AG20443 (cell line): Measurements from ENCODE around the gene RFFL.
"Not testable (repeated sequence)": the region's sequence is repeated elsewhere in the genome, so short reads cannot be mapped to it uniquely, and the experiment has no call there.

Experiments
- DNase-seq: peaks from one replicate; pipeline ENCODE4 v3.0.0; 2012; ENCODE audit warnings: low spot score, mixed read lengths

RFFL gene

DNA sequence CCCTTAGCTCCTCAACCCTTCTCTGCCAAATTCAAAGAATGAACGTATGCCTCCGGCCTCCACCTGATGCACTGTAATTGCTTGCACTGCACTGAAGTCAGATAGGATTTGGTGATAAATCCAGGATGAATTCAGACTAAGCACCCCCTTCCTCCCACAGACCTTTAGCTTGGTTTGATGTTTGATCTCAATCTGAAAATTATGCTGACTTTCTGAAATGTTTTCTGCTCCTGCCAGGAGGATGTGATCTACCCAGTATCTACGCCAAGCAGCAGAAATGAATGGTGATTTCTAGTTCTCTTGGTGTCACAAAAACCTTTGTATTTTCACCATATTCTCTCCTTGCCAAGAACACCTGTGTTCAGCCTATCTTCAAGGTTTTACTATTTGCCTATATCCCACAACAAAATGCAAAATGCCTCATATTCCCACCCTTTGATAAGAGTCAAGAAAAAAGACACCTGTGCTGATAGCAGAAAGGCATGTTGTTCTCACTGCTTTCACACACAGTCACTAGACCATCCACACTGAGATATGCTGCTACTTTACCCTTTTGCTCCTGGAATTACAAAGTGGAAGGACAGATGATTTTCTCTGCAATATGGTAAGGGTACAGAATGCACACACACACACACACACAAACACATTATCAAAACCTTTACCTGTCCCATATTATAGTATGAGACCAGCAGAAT is 14.7 kb downstream of the RFFL start:
- DNase-seq = no peak

DNA sequence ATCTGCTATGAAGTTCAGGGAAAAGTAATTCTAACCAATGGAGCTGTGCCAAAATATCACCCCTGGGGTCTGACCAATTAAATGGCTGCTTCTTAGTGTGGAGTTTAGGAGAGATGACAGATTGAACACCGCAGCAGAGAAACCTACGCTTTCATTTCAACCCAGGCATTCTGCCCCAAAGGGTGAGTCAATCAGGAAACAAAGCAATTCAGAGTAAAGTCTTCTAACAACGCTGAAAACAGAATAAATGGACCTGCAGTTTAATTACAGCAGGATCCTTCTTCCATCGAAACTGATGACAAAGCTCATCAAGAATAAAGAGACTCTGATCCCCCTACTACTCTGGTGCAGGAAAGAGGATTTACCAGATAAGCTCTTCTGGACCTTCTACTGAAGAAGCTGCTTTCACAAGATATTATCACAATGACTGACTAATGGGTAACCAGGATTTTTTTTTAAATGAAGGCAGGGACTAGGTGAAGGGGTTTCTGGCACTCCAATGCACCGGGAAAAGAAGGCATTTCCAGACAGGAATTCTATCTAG is 16.7 kb downstream of the RFFL start:
- DNase-seq = no peak

DNA sequence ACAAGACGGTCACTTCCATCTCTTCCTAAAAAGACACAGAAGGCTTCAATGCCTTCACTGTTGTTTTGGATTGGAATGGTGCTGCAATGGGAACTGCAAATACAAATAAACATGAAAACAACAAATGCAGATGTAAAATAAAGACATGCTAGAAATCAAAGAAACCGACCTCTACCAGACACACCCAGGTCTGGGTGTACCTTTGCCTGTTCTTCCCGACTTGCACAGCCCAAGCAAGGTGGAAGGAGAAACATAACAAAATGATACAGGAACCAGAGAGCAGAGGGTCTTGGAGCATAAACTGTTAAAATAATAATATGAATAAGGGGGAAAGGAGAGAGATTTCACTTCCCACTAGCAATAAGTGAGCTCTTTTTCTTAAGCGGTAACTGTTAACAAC is 17.3 kb downstream of the RFFL start:
- no peak for DNase-seq

DNA sequence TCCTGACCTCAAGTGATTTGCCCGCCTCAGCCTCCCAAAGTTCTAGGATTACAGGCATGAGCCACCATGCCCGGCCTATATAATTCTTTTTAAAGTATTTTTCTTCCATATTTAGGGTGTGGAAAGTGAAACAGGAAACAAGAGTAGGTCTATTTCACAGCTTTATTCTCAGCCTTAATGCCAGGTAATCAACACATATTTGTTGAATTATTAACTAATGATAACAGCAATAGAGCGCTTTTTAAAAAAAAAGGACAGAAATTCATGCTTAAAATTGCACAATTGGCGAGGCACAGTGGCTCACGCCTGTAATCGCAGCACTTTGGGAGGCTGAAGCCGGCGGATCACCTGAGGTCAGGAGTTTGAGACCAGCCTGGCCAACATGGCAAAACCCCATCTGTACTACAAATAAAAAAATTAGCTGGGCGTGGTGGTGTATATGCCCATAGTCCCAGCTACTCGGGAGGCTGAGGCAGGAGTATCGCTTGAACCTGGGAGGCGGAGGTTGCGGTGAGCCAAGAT is 18.0 kb downstream of the RFFL start:
- not testable (repeated sequence) for DNase-seq

DNA sequence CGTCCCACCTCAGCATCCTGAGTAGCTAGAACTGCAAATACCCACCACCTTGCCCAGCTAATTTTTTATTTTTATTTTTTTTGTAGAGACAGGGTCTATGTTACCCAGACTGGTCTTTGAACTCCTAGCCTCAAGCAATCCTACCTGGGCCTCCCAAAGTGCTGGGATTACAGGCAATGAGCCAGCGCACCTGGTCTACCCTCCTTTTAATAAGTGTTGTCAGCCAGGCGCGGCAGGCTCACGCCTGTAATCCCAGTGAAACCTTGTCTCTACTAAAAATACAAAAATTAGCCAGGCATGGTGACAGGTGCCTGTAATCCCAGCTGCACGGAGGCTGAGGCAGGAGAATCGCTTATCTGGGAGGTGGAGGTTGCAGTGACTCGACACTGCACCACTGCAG is 19.3 kb downstream of the RFFL start:
- no peak for DNase-seq

DNA sequence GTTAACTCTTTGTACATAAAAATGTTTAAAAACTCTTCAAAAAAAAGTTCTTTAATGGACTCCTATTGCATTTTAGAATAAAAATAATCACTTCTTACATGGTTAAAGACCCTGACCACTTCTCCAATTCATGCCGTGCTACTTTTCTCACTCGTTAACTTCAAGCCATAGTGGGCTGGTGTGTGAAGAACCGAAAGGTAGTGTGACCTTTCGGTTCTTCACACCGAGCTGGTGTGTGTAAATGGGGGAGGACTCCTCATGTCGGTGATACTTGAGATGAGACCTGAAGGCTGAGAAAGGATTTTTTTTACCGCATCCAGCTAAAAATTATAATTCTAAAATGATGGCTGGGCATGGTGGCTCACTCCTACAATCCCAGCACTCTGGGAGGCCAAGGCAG is 22.1 kb downstream of the RFFL start:
- no peak for DNase-seq

DNA sequence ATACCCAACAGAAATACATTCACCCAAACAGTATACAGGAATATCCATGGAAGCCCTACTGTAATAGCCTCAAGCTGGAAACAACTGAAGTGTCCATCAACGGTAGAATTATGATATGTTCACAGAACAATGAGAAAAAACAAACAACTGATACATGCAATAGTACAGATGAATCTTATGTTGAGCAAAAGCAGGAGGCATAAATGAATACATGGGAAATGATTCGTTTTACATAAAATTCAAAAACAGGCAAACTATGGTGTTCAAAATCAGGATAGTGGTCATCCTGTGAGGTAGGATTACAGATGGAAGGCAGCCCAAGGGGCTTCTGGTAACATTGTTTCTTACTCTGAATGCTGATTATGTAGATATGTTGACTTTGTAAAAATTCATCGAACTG is 25.1 kb downstream of the RFFL start:
- no peak for DNase-seq

DNA sequence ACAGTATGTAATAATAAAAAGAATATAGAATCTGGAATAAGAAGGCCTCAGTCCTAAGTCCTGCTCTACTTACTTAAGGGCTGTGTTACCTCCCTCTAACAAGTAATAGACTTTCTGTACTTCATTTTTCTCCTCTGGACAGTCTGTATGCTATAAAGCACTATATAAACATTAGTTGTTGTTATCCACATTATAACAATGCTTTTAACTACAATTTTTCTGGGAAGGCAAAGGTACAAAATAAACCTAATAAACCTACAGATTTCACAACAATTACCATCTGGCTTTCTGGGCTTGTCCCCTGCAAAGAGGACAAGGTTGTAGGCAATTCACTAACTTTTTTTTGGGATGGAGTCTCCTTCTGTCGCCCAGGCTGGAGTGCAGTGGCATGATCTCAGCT is 32.7 kb downstream of the RFFL start:
- DNase-seq = no peak

DNA sequence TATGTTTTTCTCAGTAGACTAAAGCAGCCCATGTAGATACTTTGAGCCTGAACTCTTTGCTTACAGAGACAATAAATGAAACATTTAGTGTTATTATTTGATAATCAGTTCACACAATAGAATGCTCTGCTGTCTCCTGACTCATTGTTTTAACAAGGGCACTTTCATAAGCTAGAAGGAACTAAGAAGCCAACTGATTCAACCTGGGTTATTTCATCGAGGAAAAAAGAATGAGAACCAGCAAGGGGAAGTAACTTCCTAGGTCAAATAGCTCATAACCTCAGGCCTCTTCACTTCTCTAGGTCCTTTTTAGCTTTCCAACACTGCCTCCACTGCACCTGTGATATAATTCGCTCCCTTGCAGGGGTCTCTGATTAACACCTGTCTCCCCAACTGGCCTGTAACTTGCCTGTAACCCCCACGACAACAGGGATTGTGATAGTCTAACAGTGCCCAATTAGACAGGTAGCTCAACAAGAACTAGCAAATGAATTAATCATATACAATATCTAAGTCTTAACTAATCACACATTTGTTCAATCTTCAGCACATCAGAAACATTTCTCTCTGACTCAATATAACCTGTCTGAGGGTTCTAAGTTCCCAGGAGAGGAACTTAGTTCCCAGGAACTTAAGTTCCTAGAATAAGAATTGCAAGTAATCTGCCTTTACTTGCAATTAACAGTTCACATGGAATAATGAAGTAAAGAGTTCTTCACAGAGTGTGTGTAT is 34.8 kb downstream of the RFFL start:
- DNase-seq = no peak

DNA sequence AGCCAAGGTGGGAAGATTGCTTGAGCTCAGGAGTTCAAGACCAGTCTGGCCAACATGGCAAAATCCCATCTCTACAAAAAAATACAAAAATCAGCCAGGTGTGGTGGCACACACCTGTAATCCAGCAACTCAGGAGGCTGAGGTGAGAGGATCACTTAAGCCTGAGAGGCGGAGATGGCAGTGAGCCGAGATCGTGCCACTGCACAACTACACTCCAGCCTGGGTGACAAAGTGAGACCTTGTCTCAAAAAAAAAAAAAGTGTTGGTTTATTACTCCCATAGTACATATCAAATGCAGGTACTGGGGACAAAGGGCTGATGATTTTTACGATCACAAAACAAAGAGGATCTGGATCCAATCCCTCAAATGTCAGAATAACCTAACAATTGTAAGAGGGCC is 35.4 kb downstream of the RFFL start:
- DNase-seq = not testable (repeated sequence)

DNA sequence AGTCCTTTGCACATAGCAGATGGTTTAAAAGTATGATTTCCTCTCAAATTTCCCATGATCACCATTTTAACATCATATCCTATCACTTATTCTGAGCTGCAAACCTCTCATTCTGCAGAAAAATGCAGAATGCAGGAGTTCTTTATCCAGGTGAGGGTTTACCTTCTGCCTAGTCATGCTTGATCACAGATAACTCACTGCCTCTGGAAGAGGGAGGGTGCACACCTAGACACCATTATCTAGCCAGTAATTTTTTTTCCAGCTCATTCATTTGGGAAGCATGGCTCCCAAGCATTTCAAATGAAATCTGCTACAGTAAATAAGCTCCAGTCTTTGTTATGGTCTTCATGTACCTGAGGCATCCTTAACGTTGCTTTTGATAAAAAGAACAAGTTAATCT is 38.0 kb downstream of the RFFL start:
- no peak for DNase-seq

DNA sequence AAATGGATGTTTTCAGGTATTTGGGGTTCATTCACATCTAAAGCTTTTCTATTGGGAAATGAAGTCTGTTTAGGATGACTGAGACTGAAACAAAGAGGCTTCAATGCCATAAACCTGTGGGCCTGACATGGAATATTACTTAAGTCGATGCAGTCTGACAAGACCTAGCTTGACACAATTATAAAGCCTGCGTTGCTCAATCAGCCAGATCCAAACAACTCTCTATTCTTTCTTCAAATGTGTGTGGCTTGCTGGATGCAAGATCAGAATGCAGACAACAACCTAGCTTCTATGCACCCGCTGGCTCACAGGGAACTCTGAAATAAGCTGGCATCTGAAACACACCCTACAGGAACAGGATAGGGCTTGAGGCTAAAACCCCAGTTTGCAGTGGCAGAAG is 40.0 kb downstream of the RFFL start:
- no peak for DNase-seq

DNA sequence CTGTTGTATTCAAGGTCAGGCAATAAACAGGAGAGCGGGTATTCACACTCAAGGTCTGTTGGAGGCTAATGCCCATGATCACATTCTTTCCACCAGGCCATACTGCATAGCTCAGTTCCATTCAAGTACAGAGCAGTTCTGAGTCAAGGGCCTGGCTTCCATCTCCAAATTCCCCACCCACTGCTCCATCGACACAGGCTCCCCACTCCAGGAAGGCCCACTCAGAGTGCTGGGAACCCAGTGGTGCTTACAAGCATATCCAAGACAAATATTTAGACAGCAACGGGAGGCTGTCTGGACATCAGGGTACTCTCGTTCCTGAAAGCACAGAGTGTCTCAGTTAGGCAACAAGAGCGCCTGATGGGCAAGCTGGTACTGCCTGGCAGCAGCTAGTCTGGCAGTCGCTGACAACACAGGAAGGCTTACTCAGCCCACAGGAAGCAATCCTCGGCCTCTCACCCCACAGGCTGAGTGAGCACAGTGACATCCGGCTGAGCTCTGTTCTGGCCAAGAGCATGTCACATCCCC is 40.9 kb downstream of the RFFL start:
- peak; percentile 87 for DNase-seq

DNA sequence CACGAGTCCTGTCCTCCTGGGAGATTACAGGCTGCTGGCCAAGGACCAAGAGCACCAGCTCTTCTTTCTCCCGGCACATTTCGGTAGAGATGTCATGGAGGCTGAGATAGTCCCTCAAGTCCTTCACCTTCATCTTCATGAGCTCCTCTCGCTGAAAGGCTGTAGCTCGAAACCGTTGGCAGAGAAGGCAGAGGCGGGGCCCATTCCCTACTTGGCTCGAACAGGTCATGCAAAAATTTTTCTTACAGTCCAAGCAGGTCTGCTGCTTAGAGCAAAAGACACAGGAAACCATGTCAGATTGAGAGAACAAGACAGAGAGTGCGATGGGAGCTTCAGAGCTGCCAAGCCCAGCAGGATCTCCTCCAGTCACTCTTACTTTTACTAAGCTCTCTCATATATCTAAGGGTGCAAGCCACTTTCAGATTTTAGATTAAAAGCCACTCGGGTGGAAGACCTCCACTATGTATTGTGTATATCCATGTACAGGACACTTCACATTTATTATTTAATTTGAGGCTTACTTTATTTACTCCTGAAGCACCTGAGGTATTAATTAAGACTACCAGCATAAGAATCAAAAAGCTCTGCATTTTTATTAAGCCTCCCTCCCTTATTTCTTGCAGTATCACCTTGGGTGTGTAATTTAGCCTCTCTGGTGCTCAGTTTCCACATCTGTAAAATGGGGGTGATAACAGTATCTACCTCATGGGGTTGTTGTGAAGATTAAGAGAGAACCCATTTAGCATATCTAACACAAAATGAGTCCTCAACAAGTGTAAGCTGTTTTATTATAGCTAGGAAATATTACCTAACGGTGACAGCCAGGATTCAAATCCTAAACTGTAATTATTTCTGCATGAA is 41.8 kb downstream of the RFFL start:
- no peak for DNase-seq

DNA sequence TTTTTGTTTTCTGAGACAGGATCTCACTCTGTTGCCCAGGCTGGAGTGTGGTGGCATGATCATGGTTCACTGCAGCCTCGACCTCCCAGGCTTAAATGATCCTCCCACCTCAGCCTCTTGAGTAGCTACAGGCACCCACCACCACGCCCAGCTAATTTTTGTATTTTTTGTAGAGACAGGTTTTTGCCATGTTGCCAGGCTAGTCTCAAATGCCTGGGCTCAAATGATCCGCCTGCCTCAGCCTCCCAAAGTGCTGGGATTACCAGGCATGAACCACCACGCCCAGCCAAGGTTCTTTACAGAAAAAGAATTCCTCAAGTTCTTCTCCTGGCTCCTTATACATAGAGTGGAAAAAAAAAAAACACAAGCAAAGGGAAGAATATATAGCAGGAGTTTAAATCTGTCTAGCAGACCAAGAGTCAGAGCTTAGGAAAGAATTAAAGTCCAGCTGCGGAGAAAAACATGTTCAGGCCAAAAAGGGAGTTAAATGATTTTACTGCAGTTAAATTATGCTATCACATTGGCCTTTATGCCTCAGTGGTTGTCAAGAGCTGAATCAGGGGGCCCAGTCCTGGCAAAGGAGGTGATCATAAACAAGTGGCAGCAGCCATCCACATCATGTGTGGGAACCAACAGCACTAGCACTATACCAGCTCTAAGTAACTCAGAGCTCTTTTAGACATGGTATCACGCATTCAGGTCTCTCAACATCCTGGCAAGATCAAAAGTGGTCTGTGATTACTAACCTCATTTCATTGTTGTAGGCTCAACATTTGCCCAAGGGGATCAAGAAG is 43.9 kb downstream of the RFFL start:
- DNase-seq = no peak

DNA sequence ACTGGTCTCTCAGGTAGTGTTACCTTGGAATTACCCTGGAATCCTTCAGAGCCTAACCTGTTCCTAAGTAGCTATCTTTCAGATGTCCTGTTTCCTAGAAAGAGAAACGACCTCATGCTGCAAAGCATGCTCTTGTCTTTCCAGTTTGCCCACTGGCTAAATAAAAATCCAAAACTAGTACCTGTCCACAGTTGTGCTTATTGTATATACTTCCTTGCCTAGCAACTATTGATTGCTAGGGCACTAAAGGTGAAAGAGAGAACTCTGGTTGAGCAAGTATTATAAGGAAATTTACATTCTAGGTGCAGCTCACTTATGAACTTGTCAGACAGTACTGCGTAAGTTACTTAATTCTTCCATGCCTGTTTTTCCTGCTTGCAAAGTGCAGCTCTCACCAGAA is 44.7 kb downstream of the RFFL start:
- DNase-seq = no peak

DNA sequence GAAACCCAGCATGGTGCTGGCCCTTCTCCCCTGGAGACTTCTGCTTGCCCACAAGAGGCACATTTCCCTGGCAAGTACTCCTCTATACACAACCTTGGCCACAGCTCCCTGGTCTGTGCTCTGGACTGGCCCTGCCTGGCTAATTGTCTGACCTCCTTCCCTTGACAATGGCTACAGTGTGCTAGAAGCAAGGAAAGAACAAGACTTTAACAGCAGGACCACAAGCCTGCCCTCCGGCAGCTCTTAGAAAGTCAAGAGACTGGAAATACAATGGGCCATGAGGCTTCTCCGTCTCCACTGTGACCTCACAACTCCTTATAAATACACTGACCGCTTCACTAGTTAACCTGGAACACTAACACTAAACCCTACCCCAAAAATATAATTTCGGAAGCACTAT is 46.5 kb downstream of the RFFL start:
- DNase-seq = no peak

DNA sequence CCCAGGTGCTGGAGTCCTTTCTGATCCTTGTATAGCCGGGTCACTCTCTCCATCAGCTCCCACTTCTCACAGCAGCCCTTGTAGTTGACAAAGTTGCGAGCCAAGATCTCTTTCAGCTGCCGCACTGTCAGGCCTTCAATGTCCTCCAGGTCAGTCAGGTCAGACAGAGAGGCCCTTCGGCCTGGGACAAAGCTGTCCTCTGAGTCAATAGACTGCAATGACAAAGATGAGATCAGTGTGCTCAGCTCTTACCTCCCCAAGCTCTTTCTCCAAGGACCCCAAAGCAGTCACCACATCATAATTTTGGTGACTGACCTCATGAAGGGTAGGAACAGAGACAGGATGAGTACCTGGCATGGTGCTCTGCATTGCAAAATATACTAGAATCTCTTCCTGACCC is 47.1 kb downstream of the RFFL start:
- no peak for DNase-seq

DNA sequence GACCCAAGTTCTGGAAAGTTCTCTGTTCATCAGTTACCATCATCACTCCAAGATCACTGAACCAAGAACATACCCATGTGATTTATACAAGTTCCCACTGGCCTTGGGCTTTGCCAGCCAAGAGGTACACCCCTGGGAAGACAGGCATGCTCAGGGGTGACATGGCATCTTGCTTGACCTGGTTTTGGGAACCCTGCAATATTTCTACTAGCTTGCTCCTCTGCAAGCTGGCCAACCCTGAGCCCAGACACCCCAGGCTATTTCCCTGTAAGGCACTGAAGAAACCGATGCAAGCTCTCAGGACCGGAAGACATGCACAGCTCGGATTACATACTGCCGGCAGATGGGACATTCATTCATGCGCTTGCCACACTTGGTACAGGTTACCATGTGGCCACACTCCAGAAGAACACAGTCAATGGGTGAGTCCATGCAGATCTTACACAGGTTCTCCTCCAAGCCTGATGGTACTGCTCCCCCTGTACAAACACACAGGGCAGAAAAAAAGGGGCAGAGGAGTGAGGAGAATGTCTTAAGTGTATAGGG is 51.8 kb downstream of the RFFL start:
- no peak for DNase-seq

DNA sequence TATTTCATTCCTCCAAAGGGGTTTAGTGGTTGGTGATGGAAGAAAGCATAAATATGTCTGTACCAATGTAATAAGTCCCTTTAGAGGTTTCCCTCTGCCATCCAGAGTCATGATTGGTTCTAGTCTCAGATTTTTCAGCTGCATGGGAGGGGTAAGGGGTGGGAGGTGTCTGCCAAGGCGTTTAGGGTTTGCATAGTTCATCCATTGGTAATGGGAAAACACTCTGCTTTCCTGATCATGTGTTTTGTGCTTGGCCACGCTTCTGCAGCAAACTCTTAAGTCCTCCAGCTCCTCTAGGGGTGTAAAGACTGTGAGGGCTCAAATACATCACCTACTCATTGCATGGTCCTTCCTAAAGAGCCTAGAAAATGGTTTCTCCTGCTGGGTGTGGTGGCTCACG is 53.4 kb downstream of the RFFL start:
- peak; percentile 27 for DNase-seq

DNA sequence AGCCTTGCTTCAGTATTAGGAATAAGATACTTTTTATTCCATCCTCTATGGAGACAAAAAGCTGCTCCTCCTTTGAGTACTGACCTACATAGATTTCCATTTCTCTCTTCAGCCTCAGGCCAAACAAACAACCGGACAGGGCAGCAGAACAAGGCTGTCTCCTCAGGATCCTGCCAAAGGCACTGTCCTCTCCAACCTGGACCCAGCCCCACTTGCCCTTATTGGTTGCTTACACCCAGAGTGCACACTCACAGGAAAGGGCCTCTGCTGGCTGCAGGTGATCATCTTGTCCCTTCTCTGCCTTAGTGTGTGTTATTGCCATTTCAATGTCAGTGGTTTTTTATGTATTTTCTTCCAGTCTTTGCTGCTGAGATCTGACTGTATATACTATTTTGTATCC is 56.5 kb downstream of the RFFL start:
- DNase-seq = no peak
